H9 (cell line): ENCODE data around the gene RXRB. TPM values are rescaled to one million over a fixed set of nuclear protein-coding genes. Genes with fewer than 3 reads are reported as not detected.

ENCODE experiments used
- DNase-seq: peaks from one replicate; pipeline ENCODE4 v3.0.0-alpha.2; 2017
- H2AFZ ChIP-seq: one replicate; pipeline ENCODE4 v1.6.1; 2013; ENCODE audit warnings: mild to moderate bottlenecking, low read length, control low read depth, moderate library complexity
- H2AK5ac ChIP-seq: 2 replicates; pipeline ENCODE4 v1.6.1; 2013; ENCODE audit warnings: low read length, control low read depth, mixed read lengths; ENCODE audit not compliant: insufficient read length
- H2BK120ac ChIP-seq: one replicate; pipeline ENCODE4 v1.6.1; 2013; ENCODE audit warnings: low read depth, mild to moderate bottlenecking, low read length, control low read depth, inconsistent platforms; ENCODE audit not compliant: poor library complexity, severe bottlenecking
- H2BK12ac ChIP-seq: 2 replicates; pipeline ENCODE4 v1.6.1; 2013; ENCODE audit warnings: low read length, control low read depth, mixed read lengths, low read depth; ENCODE audit not compliant: insufficient read length
- H2BK15ac ChIP-seq: 2 replicates; pipeline ENCODE4 v1.6.1; 2013; ENCODE audit warnings: low read depth, low read length, control low read depth
- H2BK20ac ChIP-seq: one replicate; pipeline ENCODE4 v1.6.1; 2013; ENCODE audit warnings: low read depth, mild to moderate bottlenecking, low read length, control low read depth, inconsistent platforms; ENCODE audit not compliant: poor library complexity, severe bottlenecking
- H2BK5ac ChIP-seq: 2 replicates; pipeline ENCODE4 v1.6.1; 2013; ENCODE audit warnings: low read length, control low read depth, mixed read lengths; ENCODE audit not compliant: insufficient read length
- H3K14ac ChIP-seq: 2 replicates; pipeline ENCODE4 v1.6.1; 2013; ENCODE audit warnings: low read length, control low read depth; ENCODE audit not compliant: insufficient read depth
- H3K18ac ChIP-seq: 2 replicates; pipeline ENCODE4 v1.6.1; 2013; ENCODE audit warnings: low read depth, mild to moderate bottlenecking, mixed read lengths, low read length, control low read depth; ENCODE audit not compliant: insufficient read length
- H3K23ac ChIP-seq: 2 replicates; pipeline ENCODE4 v1.6.1; 2013; ENCODE audit warnings: low read length, control low read depth, mixed read lengths, low read depth; ENCODE audit not compliant: insufficient read length
- H3K23me2 ChIP-seq: 2 replicates; pipeline ENCODE4 v1.6.1; 2013; ENCODE audit warnings: low read depth, mild to moderate bottlenecking, mixed read lengths, low read length, control low read depth; ENCODE audit not compliant: insufficient read length, poor library complexity, severe bottlenecking
- H3K27ac ChIP-seq: 2 replicates; pipeline ENCODE4 v1.5.1; 2013; ENCODE audit warnings: low read length, control low read depth, mixed read lengths, low read depth; ENCODE audit not compliant: insufficient read length
- H3K27me3 ChIP-seq: 2 replicates; pipeline ENCODE4 v1.6.1; 2013; ENCODE audit warnings: low read length, control low read depth, inconsistent platforms; ENCODE audit not compliant: insufficient read depth
- H3K4ac ChIP-seq: 2 replicates; pipeline ENCODE4 v1.6.1; 2013; ENCODE audit warnings: low read depth, mild to moderate bottlenecking, control low read depth, inconsistent platforms, low read length, moderate library complexity
- H3K4me1 ChIP-seq: 2 replicates; pipeline ENCODE4 v1.6.1; 2013; ENCODE audit warnings: low read length, control low read depth, inconsistent platforms; ENCODE audit not compliant: insufficient read depth
- H3K4me2 ChIP-seq: 2 replicates; pipeline ENCODE4 v1.6.1; 2013; ENCODE audit warnings: low read length, control low read depth, mixed read lengths; ENCODE audit not compliant: insufficient read length, insufficient read depth
- H3K56ac ChIP-seq: 2 replicates; pipeline ENCODE4 v1.6.1; 2013; ENCODE audit warnings: low read depth, mild to moderate bottlenecking, mixed read lengths, low read length, control low read depth; ENCODE audit not compliant: insufficient read length
- H3K79me1 ChIP-seq: 2 replicates; pipeline ENCODE4 v1.6.1; 2013; ENCODE audit warnings: low read depth, mild to moderate bottlenecking, moderate library complexity, low read length, control low read depth, inconsistent platforms; ENCODE audit not compliant: insufficient read depth, poor library complexity, severe bottlenecking
- H3K79me2 ChIP-seq: 2 replicates; pipeline ENCODE4 v1.6.1; 2013; ENCODE audit warnings: low read length, control low read depth, inconsistent platforms; ENCODE audit not compliant: insufficient read depth
- H3K9ac ChIP-seq: 2 replicates; pipeline ENCODE4 v1.6.1; 2013; ENCODE audit warnings: low read length, control low read depth, mixed read lengths; ENCODE audit not compliant: insufficient read length; ENCODE audit errors: extremely low read depth
- H3K9me3 ChIP-seq: one replicate; pipeline ENCODE4 v1.6.1; 2013; ENCODE audit warnings: low read depth, low read length, inconsistent platforms; ENCODE audit not compliant: control insufficient read depth
- H3T11ph ChIP-seq: one replicate; pipeline ENCODE4 v1.6.1; 2013; ENCODE audit warnings: mild to moderate bottlenecking, low read length, control low read depth, inconsistent platforms
- H4K20me1 ChIP-seq: one replicate; pipeline ENCODE4 v1.6.1; 2013; ENCODE audit not compliant: control insufficient read depth, insufficient read length, insufficient read depth
- H4K5ac ChIP-seq: 2 replicates; pipeline ENCODE4 v1.6.1; 2013; ENCODE audit warnings: low read depth, mild to moderate bottlenecking, mixed read lengths, low read length, control low read depth; ENCODE audit not compliant: insufficient read length
- H4K8ac ChIP-seq: replicated peaks from 2 replicates; pipeline ENCODE4 v1.6.1; 2013; ENCODE audit warnings: low read length, control low read depth, mixed read lengths, low read depth; ENCODE audit not compliant: insufficient read length
- H4K91ac ChIP-seq: 2 replicates; pipeline ENCODE4 v1.6.1; 2013; ENCODE audit warnings: low read depth, mild to moderate bottlenecking, moderate library complexity, mixed read lengths, low read length, control low read depth; ENCODE audit not compliant: insufficient read length
- H3K27ac Mint-ChIP-seq, 3 experiments: 2 replicates in 2 of 3; 3 replicates in 1 of 3; pipeline ENCODE4 v1.8.0; 2020 to 2021; ENCODE audit warnings: mixed read lengths in 3 of 3, mild to moderate bottlenecking in 1 of 3, moderate library complexity in 1 of 3
- H3K27me3 Mint-ChIP-seq: 2 replicates; pipeline ENCODE4 v1.8.0; 2021; ENCODE audit warnings: low read depth, mild to moderate bottlenecking, moderate library complexity, mixed read lengths
- H3K36me3 Mint-ChIP-seq, 3 experiments: 2 replicates in 2 of 3; 3 replicates in 1 of 3; pipeline ENCODE4 v1.8.0; 2020 to 2021; ENCODE audit warnings: low read depth in 3 of 3, mixed read lengths in 3 of 3; ENCODE audit not compliant: insufficient read depth in 1 of 3
- H3K4me1 Mint-ChIP-seq, 2 experiments: 2 replicates each; pipeline ENCODE4 v1.8.0; 2020; ENCODE audit warnings: mixed read lengths in 2 of 2
- H3K4me3 Mint-ChIP-seq, 2 experiments: 2 replicates in 1 of 2; 3 replicates in 1 of 2; pipeline ENCODE4 v1.8.0; 2020 to 2021; ENCODE audit warnings: mild to moderate bottlenecking in 2 of 2, mixed read lengths in 2 of 2, moderate library complexity in 1 of 2
- H3K9me3 Mint-ChIP-seq, 2 experiments: 2 replicates in 1 of 2; 3 replicates in 1 of 2; pipeline ENCODE4 v1.8.0; 2020; ENCODE audit warnings: mild to moderate bottlenecking in 2 of 2, mixed read lengths in 2 of 2, moderate library complexity in 1 of 2
- WGBS: extraction: QIAGEN DNeasy Blood & Tissue Kit; methylation state at CpG from one replicate; pipeline ENCODE4 v1.1.7; 2013; ENCODE audit warnings: missing lambda C conversion rate, low lambda C conversion rate, mixed read lengths; ENCODE audit not compliant: insufficient read length; ENCODE audit errors: extremely low coverage; 5-methylcytosine and 5-hydroxymethylcytosine counted together
- total RNA-seq: library from RNA; stranded (reverse); gene quantifications from 2 replicates; pipeline ENCODE4 v1.2.1, GENCODE V29; 2021
- TF ChIP-seq, protein P1 (sequence below): fragments of 200-600 bp; sonication (generic); conservative IDR thresholded peaks from 3 replicates; pipeline ENCODE4 v1.8.0; 2021; ENCODE audit warnings: antibody characterized with exemption, mild to moderate bottlenecking

Gene RXRB
- total RNA-seq, 1 experiment from 2014 or later = 14.8 TPM

DNA sequence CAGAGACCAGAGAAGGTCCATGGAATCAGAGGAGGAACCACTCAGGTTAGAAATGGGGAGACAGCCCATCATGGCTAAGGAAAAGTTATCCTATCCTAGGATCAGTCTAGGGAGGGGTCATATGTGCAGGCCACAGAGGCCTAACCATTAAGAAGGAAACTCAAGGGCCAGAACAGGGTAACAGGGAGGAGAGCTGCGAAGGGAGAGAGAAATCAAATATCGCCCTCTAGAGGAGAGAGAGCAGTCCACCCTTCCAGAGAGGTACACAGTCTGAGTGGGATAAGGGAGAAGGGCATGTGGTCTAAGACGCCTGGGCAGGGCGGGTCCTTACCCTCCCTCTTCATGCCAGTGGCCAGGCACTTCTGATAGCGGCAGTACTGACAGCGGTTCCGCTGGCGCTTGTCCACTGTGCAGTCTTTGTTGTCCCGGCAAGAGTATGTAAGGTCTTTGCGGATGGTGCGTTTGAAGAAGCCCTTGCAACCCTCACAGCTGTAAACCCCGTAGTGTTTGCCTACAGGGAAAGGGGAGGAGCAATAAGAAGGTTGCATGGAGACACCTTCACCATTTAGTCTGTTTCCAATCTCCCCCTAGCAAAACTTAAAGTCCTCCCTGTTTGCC is 2.9 kb downstream of the RXRB start:
- H4K91ac ChIP-seq = no peak overlapping the region
- no peak overlapping the region for H4K5ac ChIP-seq
- no peaks in the 10 kb centered on the region for H3K79me1 ChIP-seq
- no peak overlapping the region for H3T11ph ChIP-seq
- H3K56ac ChIP-seq = no peak overlapping the region
- no peak overlapping the region for H2AFZ ChIP-seq
- no peak overlapping the region for H3K4ac ChIP-seq
- H2BK15ac ChIP-seq = no peak overlapping the region
- H3K4me3 Mint-ChIP-seq = peak overlapping the region; percentile 28 to 44; a peak in 3 of 5 replicates
- H4K20me1 ChIP-seq = no peaks in the 10 kb centered on the region
- no peak overlapping the region for H2BK120ac ChIP-seq
- no peak overlapping the region for H2BK20ac ChIP-seq
- peaks cover 4% of the 10 kb centered on the region; the same call in 1 of the 2 replicates for H3K79me2 ChIP-seq
- H3K18ac ChIP-seq = no peak overlapping the region
- H3K23me2 ChIP-seq = peaks cover 14% of the 10 kb centered on the region
- H3K4me2 ChIP-seq = no peak overlapping the region
- no peak overlapping the region for H3K14ac ChIP-seq
- peaks cover 30 to 37% of the 10 kb centered on the region in 2 experiments for H3K4me1 Mint-ChIP-seq
- peaks cover 27 to 48% (median 37%) of the 10 kb centered on the region in 3 experiments; a peak in 6 of 7 replicates for H3K36me3 Mint-ChIP-seq
- TF ChIP-seq, protein P1, sequence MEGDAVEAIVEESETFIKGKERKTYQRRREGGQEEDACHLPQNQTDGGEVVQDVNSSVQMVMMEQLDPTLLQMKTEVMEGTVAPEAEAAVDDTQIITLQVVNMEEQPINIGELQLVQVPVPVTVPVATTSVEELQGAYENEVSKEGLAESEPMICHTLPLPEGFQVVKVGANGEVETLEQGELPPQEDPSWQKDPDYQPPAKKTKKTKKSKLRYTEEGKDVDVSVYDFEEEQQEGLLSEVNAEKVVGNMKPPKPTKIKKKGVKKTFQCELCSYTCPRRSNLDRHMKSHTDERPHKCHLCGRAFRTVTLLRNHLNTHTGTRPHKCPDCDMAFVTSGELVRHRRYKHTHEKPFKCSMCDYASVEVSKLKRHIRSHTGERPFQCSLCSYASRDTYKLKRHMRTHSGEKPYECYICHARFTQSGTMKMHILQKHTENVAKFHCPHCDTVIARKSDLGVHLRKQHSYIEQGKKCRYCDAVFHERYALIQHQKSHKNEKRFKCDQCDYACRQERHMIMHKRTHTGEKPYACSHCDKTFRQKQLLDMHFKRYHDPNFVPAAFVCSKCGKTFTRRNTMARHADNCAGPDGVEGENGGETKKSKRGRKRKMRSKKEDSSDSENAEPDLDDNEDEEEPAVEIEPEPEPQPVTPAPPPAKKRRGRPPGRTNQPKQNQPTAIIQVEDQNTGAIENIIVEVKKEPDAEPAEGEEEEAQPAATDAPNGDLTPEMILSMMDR = peak; percentile 86
- DNase-seq = peak; percentile 72
- H4K8ac ChIP-seq = no peak overlapping the region
- H3K27me3 ChIP-seq = no peaks in the 10 kb centered on the region; the same call in 1 of the 2 replicates
- no peak overlapping the region for H2AK5ac ChIP-seq
- peaks cover 7% of the 10 kb centered on the region for H3K27me3 Mint-ChIP-seq
- no peak overlapping the region for H3K9ac ChIP-seq
- H3K27ac ChIP-seq = no peak overlapping the region
- H2BK12ac ChIP-seq = no peak overlapping the region
- WGBS = no CpG with 5 or more reads among the region's 12 CpGs
- H3K4me1 ChIP-seq = peaks cover 9% of the 10 kb centered on the region; the same call in 1 of the 2 replicates
- H3K9me3 Mint-ChIP-seq = no peaks in the 10 kb centered on the region; a peak in 2 of 5 replicates
- peak overlapping the region in 2 of 3 experiments; percentile 45 to 48; a peak in 3 of 7 replicates for H3K27ac Mint-ChIP-seq
- no peak overlapping the region for H3K23ac ChIP-seq
- no peak overlapping the region for H2BK5ac ChIP-seq
- H3K9me3 ChIP-seq = no peaks in the 10 kb centered on the region
